GM18873 (cell line): ENCODE data around the gene FOS.
A peak's percentile ranks its signal among the peaks of the same experiment; 100 is the strongest.
"Not testable (repeated sequence)": the region's sequence is repeated elsewhere in the genome, so short reads cannot be mapped to it uniquely, and the experiment has no call there.

Experiments
- ATAC-seq: cut with Tn5 transposase; IDR thresholded peaks from one replicate; pipeline ENCODE4 v1.9.1; 2021; ENCODE audit warnings: mild to moderate bottlenecking, moderate library complexity, moderate number of reproducible peaks; ENCODE audit not compliant: unreplicated experiment, low FRiP score

The FOS gene

DNA sequence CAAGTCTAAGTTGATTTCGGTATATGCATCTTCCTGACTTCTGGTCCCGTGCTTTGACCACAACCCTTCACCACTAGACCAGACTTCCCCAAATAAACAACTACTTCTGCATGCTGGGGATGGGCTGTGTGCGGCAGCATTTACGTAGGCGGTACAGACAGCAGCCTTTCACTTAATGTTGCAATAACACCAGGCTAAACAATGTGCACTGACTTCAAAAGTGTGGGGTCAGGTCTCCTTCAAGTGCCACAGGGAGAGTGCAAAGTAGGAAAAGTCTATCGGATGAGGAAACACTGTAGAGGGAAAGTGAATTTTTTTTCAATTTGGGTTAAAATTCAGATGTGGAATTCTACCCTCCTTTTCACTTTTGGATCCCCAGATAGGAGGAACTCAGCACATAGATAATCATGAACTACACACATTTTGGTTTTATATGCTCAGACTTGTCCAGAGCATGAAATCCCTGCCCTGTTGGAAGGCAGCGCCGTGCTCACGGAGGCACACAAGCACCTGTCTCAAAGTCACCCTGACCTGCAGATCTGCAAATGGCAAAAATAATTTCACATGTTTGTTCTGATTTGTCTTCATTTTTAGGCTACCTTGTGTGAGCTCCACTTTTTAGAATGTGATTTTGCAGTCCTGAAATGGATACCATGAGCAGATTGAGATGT lies 3.6 kb upstream of the FOS start:
- no peak for ATAC-seq

DNA sequence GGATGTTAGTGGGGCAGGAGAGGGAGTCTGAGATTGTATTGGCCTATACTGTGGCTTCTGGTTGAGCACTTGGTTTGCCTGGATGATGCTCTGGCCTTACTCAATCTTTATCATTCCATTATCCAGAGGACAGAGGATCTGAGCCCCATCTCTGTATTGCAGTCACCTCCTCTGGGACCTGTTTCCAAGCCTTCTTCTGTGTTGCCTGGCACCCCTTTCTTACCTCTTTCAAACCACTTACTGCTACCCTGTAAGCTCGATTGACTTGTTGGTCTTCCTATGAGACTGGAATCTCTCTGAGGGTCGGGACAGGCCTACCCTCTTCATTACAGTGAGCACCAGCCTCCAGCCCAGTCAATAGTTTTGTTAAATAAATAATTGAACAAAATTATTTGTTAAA lies 3.0 kb upstream of the FOS start:
- ATAC-seq: no peak

DNA sequence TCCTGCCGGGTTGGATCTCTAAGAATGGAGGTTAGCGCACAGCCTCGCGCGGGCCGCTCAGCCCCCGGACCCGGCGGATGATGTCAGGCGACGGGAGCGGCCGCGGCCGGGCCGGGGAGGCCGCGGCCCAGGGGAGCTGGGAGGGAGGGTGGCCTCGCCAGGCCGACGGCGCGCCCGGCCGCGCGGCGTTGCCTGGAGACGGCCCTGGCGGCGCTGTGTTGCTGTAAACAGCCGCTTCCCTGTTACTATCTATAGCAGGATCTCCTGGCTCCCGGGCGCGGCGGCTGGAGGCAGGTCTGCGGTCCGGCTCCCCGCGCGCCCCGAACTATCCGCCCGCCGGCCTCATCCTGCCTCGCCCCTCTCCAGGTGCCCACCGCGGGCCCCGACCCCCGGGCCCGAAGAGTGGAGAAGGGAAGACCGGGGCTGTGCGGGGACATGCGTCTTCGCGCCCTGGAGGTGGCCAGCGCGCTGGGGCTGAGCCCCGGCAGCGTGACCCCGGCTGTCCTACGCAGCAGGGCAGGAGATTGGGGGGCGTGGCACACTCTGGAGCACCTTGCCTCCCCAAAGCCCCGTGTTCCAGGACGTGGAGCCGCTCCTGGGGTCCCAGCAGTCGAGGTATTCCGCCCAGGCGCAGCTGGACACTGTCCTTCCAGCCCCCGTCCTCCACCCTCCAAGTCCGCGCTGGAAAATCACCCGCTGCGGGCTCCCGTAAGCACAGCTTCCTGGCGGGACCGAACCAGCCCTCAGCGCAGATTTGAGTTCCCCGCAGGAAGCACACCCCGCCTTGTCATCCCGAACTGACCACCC lies 1.4 kb upstream of the FOS start:
- no peak for ATAC-seq

DNA sequence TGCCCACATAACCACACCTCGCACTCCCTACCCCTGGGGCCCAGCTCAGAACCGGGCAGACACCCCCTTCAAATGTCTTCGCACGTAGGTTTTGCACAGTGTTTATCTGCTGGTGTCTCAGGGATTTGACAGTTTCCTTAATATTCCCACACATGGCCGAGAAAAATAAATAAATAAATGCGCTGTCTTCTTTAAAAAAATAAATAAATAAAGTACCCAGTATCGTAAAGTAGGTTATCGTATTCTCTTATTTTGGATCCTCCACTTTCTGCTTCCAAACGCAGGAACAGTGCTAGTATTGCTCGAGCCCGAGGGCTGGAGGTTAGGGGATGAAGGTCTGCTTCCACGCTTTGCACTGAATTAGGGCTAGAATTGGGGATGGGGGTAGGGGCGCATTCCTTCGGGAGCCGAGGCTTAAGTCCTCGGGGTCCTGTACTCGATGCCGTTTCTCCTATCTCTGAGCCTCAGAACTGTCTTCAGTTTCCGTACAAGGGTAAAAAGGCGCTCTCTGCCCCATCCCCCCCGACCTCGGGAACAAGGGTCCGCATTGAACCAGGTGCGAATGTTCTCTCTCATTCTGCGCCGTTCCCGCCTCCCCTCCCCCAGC lies 710 bp upstream of the FOS start:
- ATAC-seq: no peak

DNA sequence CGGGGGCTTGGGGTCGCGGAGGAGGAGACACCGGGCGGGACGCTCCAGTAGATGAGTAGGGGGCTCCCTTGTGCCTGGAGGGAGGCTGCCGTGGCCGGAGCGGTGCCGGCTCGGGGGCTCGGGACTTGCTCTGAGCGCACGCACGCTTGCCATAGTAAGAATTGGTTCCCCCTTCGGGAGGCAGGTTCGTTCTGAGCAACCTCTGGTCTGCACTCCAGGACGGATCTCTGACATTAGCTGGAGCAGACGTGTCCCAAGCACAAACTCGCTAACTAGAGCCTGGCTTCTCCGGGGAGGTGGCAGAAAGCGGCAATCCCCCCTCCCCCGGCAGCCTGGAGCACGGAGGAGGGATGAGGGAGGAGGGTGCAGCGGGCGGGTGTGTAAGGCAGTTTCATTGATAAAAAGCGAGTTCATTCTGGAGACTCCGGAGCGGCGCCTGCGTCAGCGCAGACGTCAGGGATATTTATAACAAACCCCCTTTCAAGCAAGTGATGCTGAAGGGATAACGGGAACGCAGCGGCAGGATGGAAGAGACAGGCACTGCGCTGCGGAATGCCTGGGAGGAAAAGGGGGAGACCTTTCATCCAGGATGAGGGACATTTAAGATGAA lies 630 bp downstream of the FOS start:
- ATAC-seq: peak; percentile 2

DNA sequence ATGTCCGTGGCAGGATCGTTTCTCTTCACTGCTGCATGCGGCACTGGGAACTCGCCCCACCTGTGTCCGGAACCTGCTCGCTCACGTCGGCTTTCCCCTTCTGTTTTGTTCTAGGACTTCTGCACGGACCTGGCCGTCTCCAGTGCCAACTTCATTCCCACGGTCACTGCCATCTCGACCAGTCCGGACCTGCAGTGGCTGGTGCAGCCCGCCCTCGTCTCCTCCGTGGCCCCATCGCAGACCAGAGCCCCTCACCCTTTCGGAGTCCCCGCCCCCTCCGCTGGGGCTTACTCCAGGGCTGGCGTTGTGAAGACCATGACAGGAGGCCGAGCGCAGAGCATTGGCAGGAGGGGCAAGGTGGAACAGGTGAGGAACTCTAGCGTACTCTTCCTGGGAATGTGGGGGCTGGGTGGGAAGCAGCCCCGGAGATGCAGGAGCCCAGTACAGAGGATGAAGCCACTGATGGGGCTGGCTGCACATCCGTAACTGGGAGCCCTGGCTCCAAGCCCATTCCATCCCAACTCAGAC lies 1.2 kb downstream of the FOS start:
- ATAC-seq: no peak

DNA sequence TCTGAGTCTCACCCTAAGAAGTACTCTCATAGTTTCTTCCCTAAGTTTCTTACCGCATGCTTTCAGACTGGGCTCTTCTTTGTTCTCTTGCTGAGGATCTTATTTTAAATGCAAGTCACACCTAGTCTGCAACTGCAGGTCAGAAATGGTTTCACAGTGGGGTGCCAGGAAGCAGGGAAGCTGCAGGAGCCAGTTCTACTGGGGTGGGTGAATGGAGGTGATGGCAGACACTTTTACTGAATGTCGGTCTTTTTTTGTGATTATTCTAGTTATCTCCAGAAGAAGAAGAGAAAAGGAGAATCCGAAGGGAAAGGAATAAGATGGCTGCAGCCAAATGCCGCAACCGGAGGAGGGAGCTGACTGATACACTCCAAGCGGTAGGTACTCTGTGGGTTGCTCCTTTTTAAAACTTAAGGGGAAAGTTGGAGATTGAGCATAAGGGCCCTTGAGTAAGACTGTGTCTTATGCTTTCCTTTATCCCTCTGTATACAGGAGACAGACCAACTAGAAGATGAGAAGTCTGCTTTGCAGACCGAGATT lies 1.7 kb downstream of the FOS start:
- ATAC-seq: no peak

DNA sequence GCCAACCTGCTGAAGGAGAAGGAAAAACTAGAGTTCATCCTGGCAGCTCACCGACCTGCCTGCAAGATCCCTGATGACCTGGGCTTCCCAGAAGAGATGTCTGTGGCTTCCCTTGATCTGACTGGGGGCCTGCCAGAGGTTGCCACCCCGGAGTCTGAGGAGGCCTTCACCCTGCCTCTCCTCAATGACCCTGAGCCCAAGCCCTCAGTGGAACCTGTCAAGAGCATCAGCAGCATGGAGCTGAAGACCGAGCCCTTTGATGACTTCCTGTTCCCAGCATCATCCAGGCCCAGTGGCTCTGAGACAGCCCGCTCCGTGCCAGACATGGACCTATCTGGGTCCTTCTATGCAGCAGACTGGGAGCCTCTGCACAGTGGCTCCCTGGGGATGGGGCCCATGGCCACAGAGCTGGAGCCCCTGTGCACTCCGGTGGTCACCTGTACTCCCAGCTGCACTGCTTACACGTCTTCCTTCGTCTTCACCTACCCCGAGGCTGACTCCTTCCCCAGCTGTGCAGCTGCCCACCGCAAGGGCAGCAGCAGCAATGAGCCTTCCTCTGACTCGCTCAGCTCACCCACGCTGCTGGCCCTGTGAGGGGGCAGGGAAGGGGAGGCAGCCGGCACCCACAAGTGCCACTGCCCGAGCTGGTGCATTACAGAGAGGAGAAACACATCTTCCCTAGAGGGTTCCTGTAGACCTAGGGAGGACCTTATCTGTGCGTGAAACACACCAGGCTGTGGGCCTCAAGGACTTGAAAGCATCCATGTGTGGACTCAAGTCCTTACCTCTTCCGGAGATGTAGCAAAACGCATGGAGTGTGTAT lies 2.4 kb downstream of the FOS start:
- no peak for ATAC-seq

DNA sequence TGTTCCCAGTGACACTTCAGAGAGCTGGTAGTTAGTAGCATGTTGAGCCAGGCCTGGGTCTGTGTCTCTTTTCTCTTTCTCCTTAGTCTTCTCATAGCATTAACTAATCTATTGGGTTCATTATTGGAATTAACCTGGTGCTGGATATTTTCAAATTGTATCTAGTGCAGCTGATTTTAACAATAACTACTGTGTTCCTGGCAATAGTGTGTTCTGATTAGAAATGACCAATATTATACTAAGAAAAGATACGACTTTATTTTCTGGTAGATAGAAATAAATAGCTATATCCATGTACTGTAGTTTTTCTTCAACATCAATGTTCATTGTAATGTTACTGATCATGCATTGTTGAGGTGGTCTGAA lies 3.0 kb downstream of the FOS start:
- no peak for ATAC-seq

DNA sequence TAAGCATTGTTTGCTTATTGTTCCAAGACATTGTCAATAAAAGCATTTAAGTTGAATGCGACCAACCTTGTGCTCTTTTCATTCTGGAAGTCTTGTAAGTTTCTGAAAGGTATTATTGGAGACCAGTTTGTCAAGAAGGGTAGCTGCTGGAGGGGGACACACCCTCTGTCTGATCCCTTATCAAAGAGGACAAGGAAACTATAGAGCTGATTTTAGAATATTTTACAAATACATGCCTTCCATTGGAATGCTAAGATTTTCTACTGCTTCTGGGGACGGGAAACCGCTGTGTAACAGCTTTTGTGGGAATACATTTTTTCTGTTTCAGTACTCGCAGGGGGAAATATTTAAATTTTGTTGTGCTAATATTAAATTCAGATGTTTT lies 3.5 kb downstream of the FOS start:
- ATAC-seq: no peak

DNA sequence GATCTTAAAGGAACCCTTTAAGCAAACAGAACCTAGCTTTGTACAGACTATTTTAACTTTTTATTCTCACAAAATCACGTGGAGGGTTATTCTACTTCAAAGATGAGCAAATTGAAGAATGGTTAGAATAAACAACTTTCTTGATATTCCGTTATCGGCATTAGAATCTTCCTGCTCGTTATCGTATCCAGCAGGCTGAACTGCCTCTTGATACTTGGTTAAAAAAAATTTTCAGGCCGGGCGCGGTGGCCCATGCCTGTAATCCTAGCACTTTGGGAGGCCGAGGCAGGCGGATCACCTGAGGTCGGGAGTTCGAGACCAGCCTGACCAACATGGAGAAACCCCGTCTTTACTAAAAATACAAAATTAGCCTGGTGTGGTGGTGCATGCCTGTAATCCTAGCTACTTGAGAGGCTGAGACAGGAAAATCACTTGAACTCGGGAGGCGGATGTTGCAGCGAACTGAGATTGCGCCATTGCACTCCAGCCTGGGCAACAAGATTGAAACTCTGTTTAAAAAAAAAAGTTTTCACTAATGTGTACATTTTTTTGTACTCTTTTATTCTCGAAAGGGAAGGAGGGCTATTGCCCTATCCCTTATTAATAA lies 4.0 kb downstream of the FOS start:
- ATAC-seq: not testable (repeated sequence)

DNA sequence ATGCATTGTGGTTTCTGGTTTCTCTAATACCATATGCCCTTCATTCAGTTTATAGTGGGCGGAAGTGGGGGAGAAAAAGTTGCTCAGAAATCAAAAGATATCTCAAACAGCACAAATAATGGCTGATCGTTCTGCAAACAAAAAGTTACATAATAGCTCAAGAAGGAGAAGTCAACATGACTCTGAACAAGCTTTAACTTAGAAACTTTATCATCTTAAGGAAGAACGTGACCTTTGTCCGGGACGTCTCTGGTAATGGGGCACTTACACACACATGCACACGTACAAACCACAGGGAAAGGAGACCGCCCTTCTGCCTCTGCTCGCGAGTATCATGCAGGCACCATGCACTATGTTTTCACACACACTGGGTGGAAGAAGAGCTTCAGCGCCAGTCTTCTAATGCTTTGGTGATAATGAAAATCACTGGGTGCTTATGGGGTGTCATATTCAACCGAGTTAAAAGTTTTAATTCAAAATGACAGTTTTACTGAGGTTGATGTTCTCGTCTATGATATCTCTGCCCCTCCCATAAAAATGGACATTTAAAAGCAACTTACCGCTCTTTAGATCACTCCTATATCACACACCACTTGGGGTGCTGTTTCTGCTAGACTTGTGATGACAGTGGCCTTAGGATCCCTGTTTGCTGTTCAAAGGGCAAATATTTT lies 4.7 kb downstream of the FOS start:
- ATAC-seq: no peak

DNA sequence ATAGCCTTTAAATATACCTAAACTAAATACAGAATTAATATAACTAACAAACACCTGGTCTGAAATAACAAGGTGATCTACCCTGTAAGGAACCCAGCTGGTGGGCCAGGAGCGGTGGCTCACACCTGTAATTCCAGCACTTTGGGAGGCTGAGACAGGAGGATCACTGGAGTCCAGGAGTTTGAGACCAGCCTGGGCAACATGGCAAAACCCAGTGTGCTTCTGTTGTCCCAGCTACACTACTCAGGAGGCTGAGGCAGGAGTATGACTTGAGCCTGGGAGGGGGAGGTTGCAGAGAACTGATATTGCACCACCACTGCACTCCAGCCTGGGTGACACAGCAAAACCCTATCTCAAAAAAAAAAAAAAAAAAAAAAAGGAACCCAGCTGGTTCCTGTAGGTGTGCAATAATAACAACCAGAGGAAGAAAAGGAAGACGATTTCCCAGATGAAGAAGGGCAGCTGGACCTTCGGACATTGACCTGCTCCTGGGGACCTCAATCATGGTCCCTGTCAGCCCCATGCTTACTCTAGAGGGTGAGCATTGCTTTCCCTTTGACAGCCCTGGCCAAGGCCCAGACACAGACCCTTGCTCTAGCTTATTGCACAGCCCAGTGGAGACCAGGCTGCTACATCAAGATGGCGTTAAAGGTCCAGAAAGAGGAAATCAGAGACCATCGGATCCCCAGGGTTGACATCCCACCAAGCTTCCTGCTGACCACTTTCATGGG lies 5.4 kb downstream of the FOS start:
- ATAC-seq: no peak

DNA sequence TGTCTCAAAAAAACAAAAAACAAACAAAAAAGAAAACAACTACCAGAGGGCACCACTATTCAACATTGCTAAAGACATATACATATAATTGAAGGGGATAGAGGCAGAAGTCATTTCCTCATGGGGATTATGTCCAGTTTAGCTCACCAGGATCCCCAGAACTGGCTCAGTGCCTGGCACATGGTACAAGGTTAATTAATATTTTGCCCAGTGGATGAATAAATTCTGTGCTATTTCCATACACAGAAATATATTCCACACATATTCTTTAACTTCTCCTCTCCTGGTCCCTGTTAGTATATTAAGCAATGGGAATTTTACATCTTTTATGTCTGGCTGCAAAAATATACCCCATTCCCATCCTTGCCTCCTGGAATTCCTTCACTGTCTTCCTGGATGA lies 6.7 kb downstream of the FOS start:
- ATAC-seq: no peak

DNA sequence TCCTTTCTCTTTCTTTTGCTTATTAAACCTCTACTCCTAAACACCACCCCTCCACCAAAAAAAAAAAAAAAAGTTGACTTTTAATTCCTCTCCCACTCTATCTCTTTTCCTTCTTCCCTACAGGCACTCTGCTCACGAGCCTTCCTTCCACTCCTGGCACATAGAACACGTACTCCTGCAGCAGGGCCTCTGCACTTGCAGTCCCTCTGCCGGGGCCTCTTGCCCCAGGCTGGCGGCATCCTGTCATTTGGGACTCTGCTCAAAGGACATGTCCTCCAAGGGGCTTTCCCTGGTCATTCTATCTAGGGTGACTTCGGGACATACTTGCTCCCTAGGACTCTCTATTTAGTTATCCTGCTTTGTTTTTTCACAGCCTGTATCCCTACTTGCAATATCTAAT lies 7.7 kb downstream of the FOS start:
- ATAC-seq: no peak

DNA sequence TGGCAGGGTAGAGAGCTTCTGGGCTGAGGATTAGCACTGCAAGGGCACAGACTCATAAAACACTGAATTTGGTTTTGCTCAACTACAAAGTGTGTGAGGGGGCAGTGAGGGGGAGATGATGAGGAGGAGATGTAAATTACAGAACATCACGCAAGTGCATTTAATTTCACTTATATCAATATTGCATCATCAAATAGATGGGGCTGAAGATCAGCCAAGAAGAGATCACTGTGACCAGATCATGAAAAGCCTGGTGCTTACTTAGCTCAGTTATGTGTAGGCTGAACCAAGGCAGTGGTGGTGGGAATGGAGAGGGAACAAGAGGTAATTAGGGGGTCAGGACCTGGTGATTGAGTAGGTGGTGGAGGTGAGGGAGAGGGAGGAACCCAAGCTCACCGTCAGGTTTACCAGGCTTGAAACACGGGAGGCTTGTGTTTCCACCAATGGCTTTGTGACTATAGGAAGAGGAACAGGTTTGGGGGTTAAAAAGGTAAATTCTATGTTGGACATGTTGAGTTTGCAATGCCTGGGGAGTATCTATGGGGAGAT lies 11.3 kb downstream of the FOS start:
- no peak for ATAC-seq

DNA sequence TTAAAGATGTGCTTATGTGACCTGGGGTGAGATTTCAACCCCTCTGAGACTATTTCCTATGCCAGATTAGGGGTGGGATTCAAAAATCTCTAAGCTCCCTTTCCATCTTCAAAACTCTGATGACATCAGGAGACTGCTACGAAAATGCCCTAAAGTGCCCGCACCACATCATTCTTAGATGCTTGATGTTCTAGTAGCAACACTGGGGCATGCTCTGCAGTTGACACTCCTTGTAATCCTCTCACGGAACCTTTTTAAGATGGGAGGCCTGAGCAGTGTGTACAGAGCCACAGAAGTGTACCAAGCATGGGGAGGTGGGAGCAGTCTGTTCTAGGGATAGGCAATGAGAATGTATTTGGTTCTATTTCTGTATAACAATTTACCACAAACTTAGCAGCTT lies 12.2 kb downstream of the FOS start:
- no peak for ATAC-seq

DNA sequence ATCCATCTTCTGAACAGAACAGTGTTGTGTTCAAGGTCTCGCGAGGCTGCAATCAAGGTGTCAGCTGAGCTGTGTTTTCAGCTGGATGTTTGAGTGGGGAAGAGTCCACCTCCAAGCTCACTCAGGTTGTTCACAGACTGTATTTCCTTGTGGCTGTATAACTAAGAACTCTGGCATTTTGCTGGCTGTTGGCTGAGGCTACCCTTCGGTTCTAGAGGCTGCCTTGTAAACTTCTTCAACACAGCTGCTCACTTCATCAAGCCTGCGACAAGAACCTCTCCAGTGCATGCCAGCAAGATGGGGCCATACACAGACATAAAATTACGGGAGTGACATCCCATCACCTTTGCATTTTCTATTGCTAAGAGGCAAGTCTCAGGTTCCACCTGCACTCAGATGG lies 12.7 kb downstream of the FOS start:
- no peak for ATAC-seq
